Skin of body (tissue), 2 donors: ENCODE results near the gene APOBR. TPM values are rescaled to one million over a fixed set of nuclear protein-coding genes. Genes with fewer than 3 reads are reported as not detected.
"Not testable (repeated sequence)": the region's sequence is repeated elsewhere in the genome, so short reads cannot be mapped to it uniquely, and the experiment has no call there.

Experiments used
- DNase-seq: peaks from one replicate; lab custom pipeline; 2025; lab: John Stamatoyannopoulos, UW
- total RNA-seq: library from RNA; depleted of rRNA; stranded (reverse); fragments of >200 nt; gene quantifications from one replicate; pipeline ENCODE4 v1.2.3, GENCODE V29; 2014

The APOBR gene
- total RNA-seq, 1 donor from 2014 or later: 1.7 TPM

DNA sequence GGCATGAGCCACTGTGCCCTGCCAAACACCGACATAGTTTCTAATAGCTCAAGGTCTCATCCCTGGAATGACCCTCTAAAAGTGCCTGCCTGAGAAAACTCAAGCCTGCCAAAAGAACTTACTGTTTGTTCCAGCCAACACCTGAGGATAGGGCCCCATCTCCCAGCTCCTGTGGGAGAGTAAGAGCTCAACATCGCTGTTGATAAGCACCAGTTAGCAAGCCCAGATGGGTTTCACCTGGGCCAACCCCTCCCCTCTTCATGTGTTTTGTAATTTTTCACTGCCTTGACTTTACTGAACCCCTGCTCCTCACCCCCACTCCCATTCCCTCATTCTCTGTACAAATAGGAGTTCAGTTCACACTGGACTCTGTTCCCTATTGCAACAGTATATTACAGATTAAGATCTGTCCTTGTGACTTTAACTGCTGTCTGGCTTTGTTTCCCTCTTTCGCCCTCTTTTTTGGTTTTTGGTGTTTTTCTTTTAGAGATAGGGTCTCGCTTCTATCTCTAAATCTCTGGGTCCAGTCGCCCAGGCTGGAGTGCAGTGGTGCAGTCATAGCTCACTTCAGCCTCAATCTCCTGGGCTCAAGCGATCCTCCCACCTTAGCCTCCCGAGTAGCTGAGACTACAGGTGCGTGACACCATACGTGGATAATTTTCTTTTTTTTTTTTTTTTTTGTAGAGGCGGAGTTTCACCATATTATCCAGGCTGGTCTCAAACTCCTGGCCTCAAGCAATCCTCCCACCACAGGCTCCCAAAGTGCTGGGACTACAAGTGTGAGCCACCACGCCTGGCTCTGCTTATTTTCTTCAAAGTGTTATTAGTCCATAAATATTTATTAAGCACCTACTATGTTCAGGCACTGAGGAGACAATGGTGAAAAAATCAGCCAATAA is 32.0 kb downstream of the APOBR start:
- no peak for DNase-seq

DNA sequence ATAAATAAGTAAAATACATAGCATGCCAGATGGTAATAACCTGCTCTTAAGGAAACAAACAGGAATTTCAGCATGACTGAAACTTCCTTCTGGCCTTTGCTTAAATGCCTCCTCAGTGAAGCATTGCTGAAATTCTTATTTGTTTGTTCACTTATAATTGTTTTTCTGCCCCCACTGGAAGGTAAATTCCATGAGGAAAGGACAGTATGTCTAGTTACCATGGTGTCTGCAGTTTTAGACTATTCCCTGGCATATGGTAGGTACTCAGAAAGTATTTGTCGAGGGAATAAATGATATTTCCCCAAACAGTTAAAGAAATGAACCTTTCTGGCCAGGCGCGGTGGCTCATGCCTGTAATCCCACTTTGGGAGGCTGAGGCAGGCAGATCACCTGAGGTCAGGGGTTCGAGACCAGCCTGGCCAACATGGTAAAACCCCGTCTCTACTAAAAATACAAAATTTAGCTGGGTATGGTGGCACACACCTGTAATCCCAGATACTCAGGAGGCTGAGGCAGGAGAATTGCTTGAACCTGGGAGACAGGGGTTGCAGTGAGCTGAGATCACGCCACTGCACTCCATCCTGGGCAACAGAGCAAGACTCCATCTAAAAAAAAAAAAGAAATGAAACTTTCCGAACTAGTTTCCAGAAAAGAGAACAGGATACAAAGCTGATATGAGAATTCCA is 32.8 kb downstream of the APOBR start:
- DNase-seq: not testable (repeated sequence)

DNA sequence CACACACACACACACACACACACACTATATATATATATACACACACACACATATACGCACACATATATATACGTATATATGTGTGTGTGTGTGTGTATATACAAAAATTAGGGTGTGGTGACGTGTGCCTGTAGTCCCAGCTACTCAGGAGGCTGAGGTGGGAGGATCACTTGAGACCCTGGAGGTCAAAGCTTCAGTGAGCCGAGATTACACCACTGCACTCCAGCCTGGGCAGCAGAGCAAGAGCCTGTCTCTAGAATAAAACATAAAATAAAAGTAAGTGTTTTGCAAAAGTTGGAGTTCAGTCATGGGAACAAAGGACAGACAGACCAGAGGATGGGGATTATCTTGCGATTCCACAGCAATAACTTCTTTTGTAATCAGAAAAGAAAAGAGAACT is 33.5 kb downstream of the APOBR start:
- no peak for DNase-seq

DNA sequence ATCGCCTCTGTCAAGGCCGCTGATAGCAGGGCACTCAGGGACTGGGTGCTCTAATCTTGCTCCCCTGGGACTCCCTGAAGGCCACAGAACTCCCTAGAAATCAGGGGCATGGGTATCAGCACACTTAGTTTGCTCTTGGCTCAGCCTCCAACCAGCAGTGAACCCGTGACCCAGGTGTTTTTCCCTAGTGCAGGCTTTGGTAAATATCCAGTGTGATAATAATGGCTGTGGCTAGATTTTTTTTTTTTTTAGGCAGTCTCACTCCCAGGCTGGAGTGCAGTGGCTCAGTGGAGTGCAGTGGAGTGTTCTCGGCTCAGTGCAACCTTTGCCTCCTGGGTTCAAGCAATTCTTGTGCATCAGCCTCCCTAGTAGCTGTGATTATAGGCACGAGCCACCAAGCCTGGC is 34.0 kb downstream of the APOBR start:
- no peak for DNase-seq

DNA sequence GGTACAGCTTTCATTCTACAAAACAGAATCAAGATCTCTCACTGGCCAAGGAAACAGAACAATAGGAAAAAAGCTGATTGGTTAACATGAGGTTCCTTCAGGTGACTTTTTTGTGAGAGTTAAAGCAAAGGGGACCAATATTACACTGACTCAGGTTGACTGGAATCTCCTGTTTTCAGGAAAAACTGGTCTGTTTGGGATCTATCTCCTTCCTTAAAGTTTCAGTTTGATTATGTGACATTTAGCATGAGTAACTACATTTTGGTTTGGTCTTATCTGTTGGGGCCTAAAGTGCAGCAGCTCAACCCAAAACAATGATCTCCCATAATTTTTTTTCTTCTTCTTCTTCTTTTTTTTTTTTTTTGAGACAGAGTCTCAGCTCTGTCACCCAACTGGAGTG is 34.7 kb downstream of the APOBR start:
- no peak for DNase-seq

DNA sequence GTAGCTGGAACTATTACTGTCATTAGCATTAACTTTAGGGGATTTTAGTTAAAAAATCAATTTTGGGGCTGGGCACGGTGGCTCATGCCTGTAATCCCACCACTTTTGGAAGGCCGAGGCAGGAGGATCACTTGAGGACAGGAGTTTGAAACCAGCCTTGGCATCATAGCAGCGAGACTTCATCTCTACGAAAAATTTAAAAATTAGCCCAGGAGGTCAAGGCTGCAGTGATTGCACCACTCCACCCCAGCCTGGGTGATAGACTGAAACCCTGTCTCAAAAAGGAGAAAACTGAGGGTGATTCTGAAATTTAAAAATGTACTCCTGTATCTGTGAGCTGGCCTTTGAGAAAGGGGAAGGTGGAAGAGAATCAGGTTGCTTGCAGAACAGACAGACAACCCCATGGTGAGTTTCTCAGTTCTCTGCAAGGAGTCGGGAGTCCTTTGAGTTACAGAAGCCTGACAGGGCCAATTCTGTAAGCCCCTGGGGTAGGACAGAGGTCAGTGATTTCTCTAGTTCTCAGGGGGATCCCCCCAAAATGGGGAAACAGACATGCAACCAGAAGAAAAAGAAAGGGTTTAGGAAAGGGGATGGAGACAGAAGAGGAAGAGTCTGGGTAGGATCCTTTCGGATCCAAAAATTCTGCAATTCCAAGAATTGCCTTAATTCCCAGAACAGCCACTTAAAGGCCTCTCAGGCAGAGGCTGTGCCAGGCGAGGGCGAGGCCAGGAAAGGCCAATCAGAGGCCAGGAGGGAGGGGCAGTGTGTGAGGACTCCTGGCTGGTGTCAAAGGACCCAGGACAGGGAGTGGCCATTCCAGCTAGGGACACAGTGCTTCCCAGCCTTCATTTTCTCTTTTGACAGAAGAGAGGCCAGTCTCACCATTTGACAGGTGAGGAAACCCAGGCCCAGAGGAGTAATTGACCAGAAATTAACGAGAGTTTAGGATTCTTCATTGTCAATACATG is 37.6 kb downstream of the APOBR start:
- DNase-seq: no peak

DNA sequence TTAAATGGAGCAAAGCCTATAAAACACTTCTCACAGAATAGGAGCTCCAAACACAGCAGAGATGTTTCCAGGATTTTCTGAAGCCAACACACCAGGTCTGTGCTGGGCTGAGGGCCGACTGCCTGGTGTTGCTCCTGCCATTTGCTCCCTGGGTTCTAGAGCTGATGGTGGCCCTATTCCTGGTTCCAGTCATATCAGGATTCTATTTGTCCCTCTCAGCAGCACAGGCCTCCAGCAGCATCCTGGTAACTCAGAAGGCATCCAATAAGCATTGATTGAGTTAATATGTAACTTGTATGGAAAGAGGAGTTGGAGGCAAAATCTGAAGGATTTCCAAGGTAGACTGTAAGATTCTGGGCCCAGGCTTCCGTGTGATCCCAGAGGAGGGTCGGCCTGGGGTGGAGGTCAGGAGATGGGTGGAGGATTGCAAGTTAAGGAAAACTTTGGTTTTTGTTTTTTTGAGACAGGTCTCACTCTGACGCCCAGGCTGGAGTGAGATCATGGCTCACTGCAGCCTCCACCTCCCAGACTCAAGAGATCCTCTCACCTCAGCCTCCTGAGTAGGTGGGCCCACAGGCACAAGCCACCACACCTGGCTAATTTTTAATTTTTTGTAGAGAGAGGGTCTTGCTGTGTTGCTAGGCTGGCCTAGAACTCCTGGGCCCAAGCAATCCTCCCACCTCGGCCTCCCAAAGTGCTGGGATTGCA is 38.7 kb downstream of the APOBR start:
- DNase-seq: no peak

DNA sequence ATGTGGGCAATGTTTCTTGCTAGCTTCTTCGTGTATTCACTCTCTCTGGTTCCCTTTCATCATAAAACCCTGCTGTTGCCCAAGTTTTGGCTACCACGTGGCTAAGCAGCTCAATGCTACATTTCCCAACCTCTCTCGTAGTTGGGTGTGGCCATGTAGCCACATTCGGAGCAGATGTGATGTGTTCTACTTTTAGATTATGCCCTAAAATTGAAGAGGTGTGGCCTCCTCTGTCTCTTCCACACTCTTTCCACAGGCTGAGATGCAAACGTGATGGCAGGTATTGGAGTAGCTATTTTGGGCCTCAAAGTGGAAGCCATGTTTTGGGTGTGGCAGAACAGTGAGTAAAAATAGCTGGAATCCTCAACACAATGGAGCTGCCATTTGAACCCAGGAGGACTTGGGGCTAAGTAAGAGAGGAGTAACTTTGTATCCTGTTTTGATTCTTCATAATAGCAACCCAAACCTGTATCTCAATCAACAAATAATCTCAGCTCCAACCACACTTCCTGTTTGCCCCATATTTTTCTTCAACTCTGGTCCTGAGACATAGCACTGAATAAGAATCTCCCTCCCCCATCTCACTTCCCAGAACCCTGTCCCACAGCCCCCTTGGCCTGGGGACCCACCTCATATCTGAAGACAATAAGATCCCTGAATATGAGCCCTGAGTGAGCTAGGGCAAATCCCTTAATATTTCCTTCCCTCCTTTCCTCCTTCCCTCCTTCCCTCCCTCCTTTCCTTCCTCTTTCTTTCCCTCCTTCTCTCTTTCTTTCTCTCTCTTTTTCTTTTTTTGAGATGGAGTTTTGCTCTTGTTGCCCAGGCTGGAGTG is 40.3 kb downstream of the APOBR start:
- no peak for DNase-seq

DNA sequence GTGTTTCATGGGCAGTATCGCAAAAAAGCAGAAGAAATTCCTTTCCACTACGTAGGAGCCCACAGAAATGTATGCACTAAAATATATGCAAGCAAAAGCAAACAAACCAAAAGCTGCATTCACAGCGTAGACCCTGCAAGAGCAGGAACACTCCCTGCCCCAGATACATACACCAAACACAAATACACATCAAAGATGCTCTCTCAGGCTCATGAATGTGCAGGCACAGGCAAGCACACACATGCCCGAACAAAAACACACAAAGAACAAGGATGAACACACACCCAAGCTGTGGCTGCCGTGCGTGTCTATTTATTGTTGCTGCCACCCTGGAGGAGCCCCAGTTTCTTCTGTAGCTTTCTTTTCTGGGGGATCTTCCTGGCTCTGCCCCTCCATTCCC is 42.6 kb downstream of the APOBR start:
- DNase-seq: no peak

DNA sequence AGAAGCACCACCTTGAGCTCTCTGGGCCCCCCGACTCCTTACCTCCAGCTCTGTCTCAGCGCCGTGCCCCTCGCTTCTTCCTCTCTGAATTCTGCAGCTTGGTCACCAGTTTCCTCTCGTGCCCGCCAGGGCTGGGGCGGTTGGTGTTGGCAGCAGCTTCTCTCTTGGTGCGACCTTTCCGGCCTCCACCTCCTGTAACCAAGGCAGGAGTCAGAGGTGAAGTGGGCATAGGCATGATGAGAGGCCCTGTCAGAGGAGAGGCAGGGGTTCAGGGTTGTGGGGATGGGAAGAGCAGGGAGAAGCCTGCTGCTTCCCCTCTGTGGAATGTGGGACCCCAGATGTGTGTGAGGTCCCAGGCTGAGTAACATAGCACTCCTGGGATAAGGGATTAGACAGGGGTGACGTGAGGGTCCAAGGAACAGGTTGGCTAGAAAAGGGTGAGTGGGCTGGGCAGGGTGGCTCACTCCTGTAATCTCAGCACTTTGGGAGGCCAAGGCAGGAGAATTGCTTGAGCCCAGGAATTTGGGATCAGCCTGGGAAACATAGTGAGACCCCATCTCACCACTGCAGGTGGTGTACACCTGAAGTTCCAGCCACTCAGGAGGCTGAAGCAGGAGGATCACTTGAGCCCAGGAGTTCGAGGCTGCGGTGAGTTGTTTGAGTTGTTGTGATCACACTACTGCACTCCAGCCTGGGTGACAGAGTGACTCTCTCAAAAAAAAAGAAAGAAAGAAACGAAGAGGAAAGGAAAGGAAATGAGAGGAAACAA is 43.7 kb downstream of the APOBR start:
- no peak for DNase-seq

DNA sequence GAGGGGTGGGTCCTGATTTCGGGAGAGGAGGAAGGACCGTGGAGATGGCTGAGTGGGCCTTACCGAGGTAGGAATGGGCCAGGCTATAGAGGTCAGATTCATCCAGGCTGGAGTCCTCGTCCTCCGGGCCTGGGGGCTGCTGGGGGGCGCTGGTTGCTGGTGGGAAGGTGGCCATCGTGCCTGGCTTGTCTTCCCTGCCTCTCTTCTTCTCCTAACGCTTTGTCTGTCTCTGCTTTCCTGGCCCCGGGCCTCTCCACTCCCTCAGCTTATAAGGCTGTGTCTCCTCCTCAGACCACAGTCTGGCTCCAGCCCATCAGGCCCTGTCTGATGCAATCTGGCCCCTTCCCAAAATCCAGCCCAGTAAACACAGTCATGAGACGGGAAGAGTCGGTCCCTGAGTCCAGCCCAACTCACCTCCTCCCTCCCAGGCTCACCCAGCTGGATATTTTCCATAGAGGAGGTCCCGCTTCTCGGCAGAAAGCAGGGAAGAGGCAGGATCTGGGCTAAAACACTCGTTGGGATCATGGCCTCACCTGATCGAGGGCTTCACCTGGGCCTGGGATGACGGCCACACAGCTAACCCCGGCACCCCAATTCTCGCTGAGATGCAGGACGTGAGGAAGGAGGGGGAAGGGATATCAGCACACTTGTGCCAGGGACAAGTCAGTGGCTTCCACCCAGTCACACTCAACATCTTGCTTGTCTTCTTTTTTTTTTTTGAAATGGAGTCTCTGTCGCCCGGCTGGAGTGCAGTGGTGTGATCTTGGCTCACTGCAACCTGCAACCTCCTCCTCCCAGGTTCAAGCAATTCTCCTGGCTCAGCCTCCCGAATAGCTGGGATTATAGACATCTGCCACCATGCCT is 44.5 kb downstream of the APOBR start, which contains the start of gene NUPR1:
TSS of gene NUPR1 (minus strand) at position 242 of the 864 bp plus-strand sequence. CDS start at position 175, 67 bp downstream.
- peak; percentile 85 for DNase-seq

DNA sequence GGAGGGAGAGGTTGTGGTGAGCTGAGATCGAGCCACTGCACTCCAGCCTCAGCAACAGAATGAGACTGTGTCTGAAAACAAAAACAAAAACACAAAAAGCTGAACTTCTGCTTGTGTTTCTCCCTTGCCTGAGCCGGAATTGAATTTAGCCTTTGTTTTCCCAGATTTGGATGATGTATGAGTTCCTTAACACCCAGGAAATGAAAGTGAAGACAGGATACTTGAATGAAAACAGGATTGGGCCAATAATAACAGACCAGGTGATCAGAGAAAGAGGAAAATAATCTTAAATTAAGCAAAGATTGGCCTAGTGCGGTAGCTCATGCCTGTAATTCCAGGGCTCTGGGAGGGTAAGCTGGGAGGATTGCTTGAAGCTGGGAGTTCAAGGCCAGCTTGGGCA is 45.9 kb downstream of the APOBR start:
- DNase-seq: no peak

DNA sequence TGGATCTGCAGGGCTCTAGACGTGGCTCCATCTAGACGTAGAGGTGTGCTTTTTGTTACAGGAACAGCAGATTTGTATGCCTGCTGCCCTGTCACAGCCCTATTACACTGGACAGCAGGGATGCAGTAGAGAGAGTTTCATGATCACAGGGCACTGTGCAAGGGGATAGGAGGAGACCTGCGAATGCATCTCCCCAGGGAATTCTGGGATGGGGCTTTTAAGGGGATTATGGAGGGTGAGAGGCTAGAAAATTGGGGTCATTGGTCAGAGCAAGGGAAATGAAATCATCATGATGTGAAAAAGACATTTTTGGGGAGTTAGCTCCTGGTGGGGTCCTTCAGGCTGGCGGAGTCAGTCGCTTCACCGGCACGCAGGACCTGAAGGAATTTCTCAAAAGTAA is 48.2 kb downstream of the APOBR start:
- no peak for DNase-seq

DNA sequence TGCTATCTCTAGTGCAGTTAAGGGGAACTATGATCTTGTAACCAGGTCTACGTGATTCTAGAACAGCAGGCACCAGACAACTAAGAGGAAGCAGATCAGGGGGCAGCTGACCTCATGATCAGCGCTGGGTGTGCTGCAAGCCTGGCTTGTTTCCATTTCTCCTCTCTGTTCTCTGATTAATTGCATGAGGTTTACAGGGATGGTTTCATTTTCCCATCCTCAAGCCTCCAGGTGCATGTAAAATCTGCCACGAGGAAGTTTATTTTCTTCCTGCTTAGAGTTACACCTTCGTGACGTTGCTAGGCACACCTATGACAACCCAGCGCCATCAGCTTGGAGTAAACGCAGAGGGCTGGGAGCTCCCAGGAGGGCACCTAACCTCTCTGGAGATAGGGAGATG is 48.6 kb downstream of the APOBR start:
- DNase-seq: no peak

DNA sequence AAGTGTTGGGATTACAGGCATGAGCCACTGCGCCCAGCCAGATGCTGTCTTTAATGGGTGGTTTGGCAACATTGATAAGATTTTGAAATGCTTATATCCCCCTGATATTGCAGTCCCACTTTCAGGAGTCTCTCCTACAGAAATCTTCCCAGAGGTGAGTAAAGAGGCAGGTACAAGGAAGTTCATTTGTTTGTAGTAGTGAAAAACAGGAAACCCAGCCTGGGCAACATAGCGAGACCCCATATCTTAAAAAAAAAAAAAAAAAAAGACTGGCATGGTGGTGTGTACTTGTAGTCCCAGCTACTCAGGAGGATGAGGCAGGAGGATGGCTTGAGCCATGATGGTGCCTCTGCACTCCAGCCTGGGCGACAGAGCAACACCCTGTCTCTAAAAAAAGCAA is 50.6 kb downstream of the APOBR start:
- DNase-seq: no peak

DNA sequence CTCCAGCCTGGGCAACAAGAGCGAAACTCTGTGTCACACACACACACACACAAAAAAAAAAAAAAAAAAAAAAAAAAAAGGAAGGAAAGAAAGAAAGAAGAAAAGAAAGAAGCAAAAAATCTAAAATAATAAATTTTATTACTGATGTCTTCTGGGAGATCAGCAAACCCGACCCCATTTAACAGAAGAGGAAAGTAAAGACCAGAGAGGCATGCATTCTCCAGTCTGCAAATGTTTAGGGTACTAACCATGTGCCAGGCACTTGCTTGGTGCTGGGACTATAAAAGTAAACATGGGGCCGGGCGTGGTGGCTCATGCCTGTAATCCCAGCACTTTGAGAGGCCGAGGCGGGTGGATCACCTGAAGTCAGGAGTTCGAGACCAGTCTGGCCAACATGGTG is 51.5 kb downstream of the APOBR start:
- not testable (repeated sequence) for DNase-seq

DNA sequence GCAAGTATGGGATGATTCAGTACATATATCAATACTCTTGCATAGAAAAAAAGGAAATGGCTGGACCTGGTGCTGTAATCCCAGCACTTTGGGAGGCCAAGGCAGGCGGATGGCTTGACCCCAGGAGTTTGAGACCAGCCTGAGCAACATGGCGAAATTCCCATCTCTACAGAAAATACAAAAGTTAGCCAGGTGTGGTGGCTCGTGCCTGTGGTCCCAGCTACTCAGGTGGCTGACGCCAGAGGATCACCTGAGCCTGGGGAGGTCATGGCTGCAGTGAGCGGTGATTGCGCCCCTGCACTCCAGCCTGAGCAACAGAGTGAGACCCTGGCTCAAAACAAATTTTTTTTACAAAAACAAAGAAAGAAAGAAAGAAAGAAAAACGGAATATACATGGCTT is 52.2 kb downstream of the APOBR start:
- DNase-seq: no peak

DNA sequence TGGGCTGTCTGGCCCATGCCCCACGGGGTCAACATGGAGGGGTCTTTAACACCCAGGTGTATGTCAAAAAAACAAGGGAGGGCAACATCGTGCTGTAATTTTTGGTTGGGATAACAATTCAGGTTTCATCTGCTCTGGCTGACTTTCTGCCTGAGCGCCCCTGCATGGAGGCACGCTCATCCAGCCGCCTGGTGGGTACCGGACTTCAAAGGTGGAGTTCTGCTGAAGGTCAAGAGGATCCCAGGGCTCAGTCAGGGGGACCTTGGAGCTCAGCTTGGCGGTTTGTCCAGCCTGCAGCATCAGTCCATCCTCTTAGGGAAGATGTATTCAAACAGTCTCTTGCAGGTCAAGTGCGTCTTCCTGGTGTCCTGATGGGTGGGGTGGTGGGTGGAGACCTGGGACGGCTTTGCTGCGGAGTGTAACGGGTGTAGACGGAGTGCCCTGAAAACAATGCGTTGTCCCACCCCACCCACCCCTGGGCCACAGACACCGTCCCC is 53.9 kb downstream of the APOBR start:
- no peak for DNase-seq
